Measurements from ENCODE around the gene PTPRE.

- TF ChIP-seq, protein P1, sequence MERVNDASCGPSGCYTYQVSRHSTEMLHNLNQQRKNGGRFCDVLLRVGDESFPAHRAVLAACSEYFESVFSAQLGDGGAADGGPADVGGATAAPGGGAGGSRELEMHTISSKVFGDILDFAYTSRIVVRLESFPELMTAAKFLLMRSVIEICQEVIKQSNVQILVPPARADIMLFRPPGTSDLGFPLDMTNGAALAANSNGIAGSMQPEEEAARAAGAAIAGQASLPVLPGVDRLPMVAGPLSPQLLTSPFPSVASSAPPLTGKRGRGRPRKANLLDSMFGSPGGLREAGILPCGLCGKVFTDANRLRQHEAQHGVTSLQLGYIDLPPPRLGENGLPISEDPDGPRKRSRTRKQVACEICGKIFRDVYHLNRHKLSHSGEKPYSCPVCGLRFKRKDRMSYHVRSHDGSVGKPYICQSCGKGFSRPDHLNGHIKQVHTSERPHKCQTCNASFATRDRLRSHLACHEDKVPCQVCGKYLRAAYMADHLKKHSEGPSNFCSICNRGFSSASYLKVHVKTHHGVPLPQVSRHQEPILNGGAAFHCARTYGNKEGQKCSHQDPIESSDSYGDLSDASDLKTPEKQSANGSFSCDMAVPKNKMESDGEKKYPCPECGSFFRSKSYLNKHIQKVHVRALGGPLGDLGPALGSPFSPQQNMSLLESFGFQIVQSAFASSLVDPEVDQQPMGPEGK (CRISPR knock-in tag; IDR thresholded peaks at IDR 0.05; ENCODE audit: borderline replicate concordance) = no peak
- TF ChIP-seq BACH2 (CRISPR knock-in tag; IDR thresholded peaks at IDR 0.05; ENCODE audit: borderline replicate concordance) (no peak), ZFP30 (CRISPR knock-in tag; IDR thresholded peaks at IDR 0.05) (no peak), TSHZ2 (CRISPR knock-in tag; IDR thresholded peaks at IDR 0.05) (no peak), ISL1 (CRISPR knock-in tag; IDR thresholded peaks at IDR 0.05) (no peak)
These were observed 137.3 kb downstream of the PTPRE start for GRCh38 chr10:128044186-128044585.

Data from SK-N-SH treated with all-trans-retinoic acid at 6 μM for 48 hours (cell line).